IMR-90 (cell line): ENCODE measurements around the gene NRAS. TPM values are rescaled to one million over a fixed set of nuclear protein-coding genes. Genes with fewer than 3 reads are reported as not detected.

Experiments used
- ATAC-seq: fragments of 200-7000 bp; cut with Tn5 transposase; 2 replicates; pipeline ENCODE4 v1.9.1; 2020; ENCODE audit warnings: low read depth, mild to moderate bottlenecking, moderate library complexity
- BruUV-seq: library from RNA; stranded (reverse); fragments of 400-500 nt; replicated peaks from 2 replicates; lab custom pipeline; 2021; lab: Mats Ljungman, UMichigan
- CTCF ChIA-PET: fragments of 300-600 bp; formaldehyde crosslinking; extraction: SDS; loops from one replicate; lab custom pipeline; 2021; ENCODE audit warnings: antibody characterized with exemption; lab: Yijun Ruan, JAX
- POLR2A ChIA-PET: fragments of 300-600 bp; sonication (Branson Sonifier 250); formaldehyde crosslinking; loops from one replicate; lab custom pipeline; 2022; ENCODE audit warnings: antibody characterized with exemption; ENCODE audit not compliant: unreplicated experiment; lab: Charles Lee
- DNase-seq: peaks from one replicate; pipeline ENCODE4 v3.0.0; 2013
- H2AFZ ChIP-seq: replicated peaks from 2 replicates; pipeline ENCODE3; 2013; ENCODE audit warnings: low read length, mild to moderate bottlenecking; ENCODE audit not compliant: poor library complexity
- H2AK5ac ChIP-seq: 2 replicates; pipeline ENCODE4 v1.6.1; 2013; ENCODE audit warnings: low read depth, low read length, inconsistent platforms
- H2AK9ac ChIP-seq: replicated peaks from 2 replicates; pipeline ENCODE3; 2013; ENCODE audit warnings: mild to moderate bottlenecking, low read depth, low read length, moderate library complexity; ENCODE audit not compliant: poor library complexity
- H2BK120ac ChIP-seq: 2 replicates; pipeline ENCODE4 v1.6.1; 2013; ENCODE audit warnings: low read depth, low read length, inconsistent platforms
- H2BK15ac ChIP-seq: 3 replicates; pipeline ENCODE4 v1.6.1; 2013; ENCODE audit warnings: low read depth, low read length, inconsistent platforms
- H2BK20ac ChIP-seq: 2 replicates; pipeline ENCODE4 v1.6.1; 2013; ENCODE audit warnings: low read depth, mild to moderate bottlenecking, inconsistent platforms, low read length, moderate library complexity
- H2BK5ac ChIP-seq: 2 replicates; pipeline ENCODE4 v1.6.1; 2013; ENCODE audit warnings: mild to moderate bottlenecking, low read depth, low read length, inconsistent platforms; ENCODE audit not compliant: poor library complexity, severe bottlenecking
- H3K14ac ChIP-seq: replicated peaks from 2 replicates; pipeline ENCODE4 v1.6.1; 2013; ENCODE audit warnings: low read depth, low read length, inconsistent platforms
- H3K18ac ChIP-seq: 2 replicates; pipeline ENCODE4 v1.6.1; 2013; ENCODE audit warnings: low read depth, low read length, control low read depth
- H3K23ac ChIP-seq: 2 replicates; pipeline ENCODE4 v1.6.1; 2013; ENCODE audit warnings: low read depth, low read length, inconsistent platforms
- H3K27ac ChIP-seq: 2 replicates; pipeline ENCODE4 v1.5.1; 2013; ENCODE audit warnings: mild to moderate bottlenecking, control low read depth, low read length; ENCODE audit not compliant: insufficient read depth
- H3K27me3 ChIP-seq: 2 replicates; pipeline ENCODE4 v1.6.1; 2013; ENCODE audit warnings: low read length; ENCODE audit not compliant: control insufficient read depth, insufficient read depth
- H3K36me3 ChIP-seq: 2 replicates; pipeline ENCODE4 v1.6.1; 2013; ENCODE audit warnings: low read length, mixed read lengths; ENCODE audit not compliant: control insufficient read depth, insufficient read depth
- H3K4ac ChIP-seq: 2 replicates; pipeline ENCODE4 v1.6.1; 2013; ENCODE audit warnings: low read depth, low read length, inconsistent platforms
- H3K4me1 ChIP-seq: 2 replicates; pipeline ENCODE4 v1.6.1; 2013; ENCODE audit warnings: low read length, mixed read lengths; ENCODE audit not compliant: control insufficient read depth, insufficient read depth
- H3K4me2 ChIP-seq: 2 replicates; pipeline ENCODE4 v1.6.1; 2013; ENCODE audit warnings: low read depth, mild to moderate bottlenecking, control low read depth, low read length, moderate library complexity
- H3K4me3 ChIP-seq: 2 replicates; pipeline ENCODE4 v1.5.1; 2013; ENCODE audit warnings: low read depth, mild to moderate bottlenecking, control low read depth, low read length, moderate library complexity; ENCODE audit not compliant: insufficient read depth
- H3K56ac ChIP-seq: 2 replicates; pipeline ENCODE4 v1.6.1; 2013; ENCODE audit warnings: low read length, inconsistent platforms; ENCODE audit not compliant: insufficient read depth; ENCODE audit errors: extremely low read depth
- H3K79me1 ChIP-seq, 2 experiments: 2 replicates each; pipeline ENCODE4 v1.6.1; 2013; ENCODE audit warnings: low read length in 2 of 2, inconsistent platforms in 1 of 2, low read depth in 1 of 2
- H3K9ac ChIP-seq: 2 replicates; pipeline ENCODE4 v1.6.1; 2013; ENCODE audit warnings: low read depth, low read length, control low read depth
- H3K9me1 ChIP-seq: 2 replicates; pipeline ENCODE4 v1.6.1; 2013; ENCODE audit warnings: low read length, inconsistent platforms; ENCODE audit not compliant: insufficient read depth
- H3K9me3 ChIP-seq: 2 replicates; pipeline ENCODE4 v1.6.1; 2013; ENCODE audit warnings: low read length; ENCODE audit not compliant: control insufficient read depth, insufficient read depth
- H4K20me1 ChIP-seq: 2 replicates; pipeline ENCODE4 v1.6.1; 2013; ENCODE audit warnings: low read length, inconsistent platforms; ENCODE audit not compliant: insufficient read depth
- H4K5ac ChIP-seq: 2 replicates; pipeline ENCODE4 v1.6.1; 2013; ENCODE audit warnings: mild to moderate bottlenecking, low read depth, low read length, control low read depth
- H4K8ac ChIP-seq, 2 experiments: 2 replicates each; pipeline ENCODE4 v1.6.1; 2013; ENCODE audit warnings: low read depth in 2 of 2, low read length in 2 of 2, control low read depth in 1 of 2, inconsistent platforms in 1 of 2
- H4K91ac ChIP-seq: 2 replicates; pipeline ENCODE4 v1.6.1; 2013; ENCODE audit warnings: low read depth, low read length, inconsistent platforms; ENCODE audit not compliant: insufficient read depth
- CEBPB ChIP-seq: IDR thresholded peaks from 2 replicates; pipeline ENCODE4 v1.6.1; 2012; ENCODE audit warnings: low read depth, low read length, improper control_type of control experiment
- FOS ChIP-seq: fragments of 150-350 bp; IDR thresholded peaks from 2 replicates; pipeline ENCODE4 v1.6.1; 2016; ENCODE audit warnings: low read depth, low read length
- MAZ ChIP-seq: IDR thresholded peaks from 2 replicates; pipeline ENCODE4 v1.6.1; 2012; ENCODE audit warnings: low read depth, mild to moderate bottlenecking, low read length, improper control_type of control experiment, moderate library complexity, borderline replicate concordance
- MXI1 ChIP-seq: IDR thresholded peaks from 2 replicates; pipeline ENCODE4 v1.6.1; 2012; ENCODE audit warnings: low read depth, mild to moderate bottlenecking, low read length, moderate library complexity, borderline replicate concordance
- NFE2L2 ChIP-seq: fragments of 150-350 bp; IDR thresholded peaks from 2 replicates; pipeline ENCODE4 v1.6.1; 2016; ENCODE audit warnings: low read depth, mild to moderate bottlenecking, low read length
- RCOR1 ChIP-seq: IDR thresholded peaks from 2 replicates; pipeline ENCODE4 v1.6.1; 2012; ENCODE audit warnings: mild to moderate bottlenecking, low read length, improper control_type of control experiment; ENCODE audit not compliant: insufficient replicate concordance
- RFX5 ChIP-seq: IDR thresholded peaks from 2 replicates; pipeline ENCODE4 v1.8.0; 2012; ENCODE audit warnings: low read depth, mild to moderate bottlenecking, low read length, moderate library complexity
- WGBS, 2 experiments: methylation state at CpG; one replicate each; pipeline versions ENCODE4 v1.1.5 to v1.1.7; 2013; ENCODE audit warnings: missing lambda C conversion rate in 2 of 2; ENCODE audit not compliant: insufficient read length in 1 of 2; ENCODE audit errors: extremely low coverage in 2 of 2; 5-methylcytosine and 5-hydroxymethylcytosine counted together
- dilution Hi-C: fragments of 300-500 bp; cut with HindIII; formaldehyde crosslinking; loops from one replicate; pipeline ENCODE4 v1.14.3; 2018; ENCODE audit warnings: low sequenced_read_pairs; ENCODE audit not compliant: unreplicated experiment
- in situ Hi-C: fragments of 300-500 bp; cut with MboI; formaldehyde crosslinking; loops from 3 replicates; pipeline ENCODE4 v1.14.3; 2019; ENCODE audit warnings: low sequenced_read_pairs, inconsistent platforms, mixed read lengths
- intact Hi-C: fragments of 100-400 bp; cut with micrococcal nuclease; formaldehyde crosslinking; loops from 2 replicates; pipeline ENCODE4 v1.10.0; 2022
- polyA plus RNA-seq, 3 experiments: library from polyadenylated mRNA; depleted of rRNA; stranded (reverse); fragments of >200 nt; gene quantifications; 2 replicates each; pipeline ENCODE4 v1.2.3, GENCODE V29; 2012; ENCODE audit warnings: low replicate concordance in 1 of 3
- total RNA-seq: library from RNA; depleted of rRNA; stranded (reverse); fragments of >200 nt; gene quantifications from 2 replicates; pipeline ENCODE4 v1.2.3, GENCODE V29; 2012
- TF ChIP-seq, protein P1 (sequence below): fragments of 150-350 bp; IDR thresholded peaks from 2 replicates; pipeline ENCODE4 v1.6.1; 2016; ENCODE audit warnings: low read depth, mild to moderate bottlenecking, low read length, moderate library complexity, borderline replicate concordance
- TF ChIP-seq, protein P2 (sequence below): conservative IDR thresholded peaks from 2 replicates; pipeline ENCODE4 v1.5.1; 2012; ENCODE audit warnings: mild to moderate bottlenecking, low read depth, low read length, improper control_type of control experiment

Gene NRAS
- total and polyA plus RNA-seq, 2 of the 4 experiments (the other 2 are of a cell fraction), result 27.4 to 85.9 TPM

DNA sequence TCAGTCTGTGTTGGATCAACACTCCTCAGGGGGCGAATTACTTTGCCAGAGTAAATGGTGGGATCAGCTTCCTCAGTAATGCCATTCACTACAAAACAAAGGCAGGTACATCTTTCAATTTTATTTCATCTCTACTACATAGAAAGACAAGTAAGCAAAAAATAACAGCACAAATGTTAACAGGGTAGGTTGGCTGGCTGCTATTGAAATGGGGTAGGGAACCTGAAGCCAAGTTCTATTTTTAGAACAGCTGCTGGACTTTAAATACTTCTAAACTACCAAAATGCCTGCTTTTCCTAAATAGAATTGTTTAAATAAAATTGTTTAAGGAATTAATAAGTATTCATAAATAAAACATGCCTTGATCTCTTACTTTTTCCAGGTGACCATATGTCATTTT is 7.3 kb upstream of the NRAS start:
- dilution Hi-C loops, result no loop called here
- no peak overlapping the region for H3K9ac ChIP-seq
- H3K27me3 ChIP-seq, result no peaks in the 10 kb centered on the region
- in situ Hi-C loops, result loop anchor here (25.0 kb wide), 1 partner anchor 762 kb away; no protein-coding TSS in a partner anchor
- no peak overlapping the region for H3K4ac ChIP-seq
- H4K20me1 ChIP-seq, result peaks cover 9% of the 10 kb centered on the region; the same call in 1 of the 2 replicates
- no peak overlapping the region for H3K23ac ChIP-seq
- no peak overlapping the region for H3K18ac ChIP-seq
- POLR2A ChIA-PET, result no interaction called here
- H3K36me3 ChIP-seq, result peaks cover 52% of the 10 kb centered on the region
- no peak overlapping the region for H4K8ac ChIP-seq
- H3K4me3 ChIP-seq, result no peak overlapping the region
- no TSS peak for BruUV-seq
- no peak overlapping the region for H2AFZ ChIP-seq
- no peak overlapping the region for H2BK20ac ChIP-seq
- H3K14ac ChIP-seq, result no peak overlapping the region
- peaks cover 4% of the 10 kb centered on the region; the same call in 1 of the 2 replicates for H3K9me1 ChIP-seq
- no peak overlapping the region for H4K91ac ChIP-seq
- H2AK9ac ChIP-seq, result no peak overlapping the region
- no peak for DNase-seq
- peak overlapping the region; percentile 21 for H2BK5ac ChIP-seq
- H3K79me1 ChIP-seq, result peaks cover 31 to 35% of the 10 kb centered on the region in 2 experiments
- no peak overlapping the region for H3K27ac ChIP-seq
- H2BK15ac ChIP-seq, result no peak overlapping the region
- H2BK120ac ChIP-seq, result no peak overlapping the region
- no peak overlapping the region for H3K56ac ChIP-seq
- no CpG with 5 or more reads among the region's 1 CpG for WGBS, 2 experiments
- no peak overlapping the region for H3K4me2 ChIP-seq
- CTCF ChIA-PET, result no interaction called here
- intact Hi-C loops, result no loop called here
- no peaks in the 10 kb centered on the region for H3K9me3 ChIP-seq
- TF ChIP-seq MXI1, result no peak
- TF ChIP-seq RFX5, result no peak
- TF ChIP-seq RCOR1, result no peak
- TF ChIP-seq, protein P1, sequence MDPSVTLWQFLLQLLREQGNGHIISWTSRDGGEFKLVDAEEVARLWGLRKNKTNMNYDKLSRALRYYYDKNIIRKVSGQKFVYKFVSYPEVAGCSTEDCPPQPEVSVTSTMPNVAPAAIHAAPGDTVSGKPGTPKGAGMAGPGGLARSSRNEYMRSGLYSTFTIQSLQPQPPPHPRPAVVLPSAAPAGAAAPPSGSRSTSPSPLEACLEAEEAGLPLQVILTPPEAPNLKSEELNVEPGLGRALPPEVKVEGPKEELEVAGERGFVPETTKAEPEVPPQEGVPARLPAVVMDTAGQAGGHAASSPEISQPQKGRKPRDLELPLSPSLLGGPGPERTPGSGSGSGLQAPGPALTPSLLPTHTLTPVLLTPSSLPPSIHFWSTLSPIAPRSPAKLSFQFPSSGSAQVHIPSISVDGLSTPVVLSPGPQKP, result no peak
- TF ChIP-seq CEBPB, result no peak
- TF ChIP-seq MAZ, result no peak
- TF ChIP-seq NFE2L2, result no peak
- TF ChIP-seq, protein P2, sequence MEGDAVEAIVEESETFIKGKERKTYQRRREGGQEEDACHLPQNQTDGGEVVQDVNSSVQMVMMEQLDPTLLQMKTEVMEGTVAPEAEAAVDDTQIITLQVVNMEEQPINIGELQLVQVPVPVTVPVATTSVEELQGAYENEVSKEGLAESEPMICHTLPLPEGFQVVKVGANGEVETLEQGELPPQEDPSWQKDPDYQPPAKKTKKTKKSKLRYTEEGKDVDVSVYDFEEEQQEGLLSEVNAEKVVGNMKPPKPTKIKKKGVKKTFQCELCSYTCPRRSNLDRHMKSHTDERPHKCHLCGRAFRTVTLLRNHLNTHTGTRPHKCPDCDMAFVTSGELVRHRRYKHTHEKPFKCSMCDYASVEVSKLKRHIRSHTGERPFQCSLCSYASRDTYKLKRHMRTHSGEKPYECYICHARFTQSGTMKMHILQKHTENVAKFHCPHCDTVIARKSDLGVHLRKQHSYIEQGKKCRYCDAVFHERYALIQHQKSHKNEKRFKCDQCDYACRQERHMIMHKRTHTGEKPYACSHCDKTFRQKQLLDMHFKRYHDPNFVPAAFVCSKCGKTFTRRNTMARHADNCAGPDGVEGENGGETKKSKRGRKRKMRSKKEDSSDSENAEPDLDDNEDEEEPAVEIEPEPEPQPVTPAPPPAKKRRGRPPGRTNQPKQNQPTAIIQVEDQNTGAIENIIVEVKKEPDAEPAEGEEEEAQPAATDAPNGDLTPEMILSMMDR, result no peak
- no peak for TF ChIP-seq FOS
- no peak overlapping the region for H2AK5ac ChIP-seq
- ATAC-seq, result no peak
- H3K4me1 ChIP-seq, result peaks cover 11% of the 10 kb centered on the region
- no peak overlapping the region for H4K5ac ChIP-seq
